Measurements from ENCODE around the gene AGK.

The AGK gene, protein sequence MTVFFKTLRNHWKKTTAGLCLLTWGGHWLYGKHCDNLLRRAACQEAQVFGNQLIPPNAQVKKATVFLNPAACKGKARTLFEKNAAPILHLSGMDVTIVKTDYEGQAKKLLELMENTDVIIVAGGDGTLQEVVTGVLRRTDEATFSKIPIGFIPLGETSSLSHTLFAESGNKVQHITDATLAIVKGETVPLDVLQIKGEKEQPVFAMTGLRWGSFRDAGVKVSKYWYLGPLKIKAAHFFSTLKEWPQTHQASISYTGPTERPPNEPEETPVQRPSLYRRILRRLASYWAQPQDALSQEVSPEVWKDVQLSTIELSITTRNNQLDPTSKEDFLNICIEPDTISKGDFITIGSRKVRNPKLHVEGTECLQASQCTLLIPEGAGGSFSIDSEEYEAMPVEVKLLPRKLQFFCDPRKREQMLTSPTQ

GRCh38 chr7:141551094-141551781, at the start of gene AGK:
AGK (plus strand) TSS chr7:141551410; CDS start chr7:141555467, 4,057 bp downstream.
- DNase-seq, result peak; percentile 81

- no peak for DNase-seq
Observed at GRCh38 chr7:141501451-141501850, 49.8 kb upstream of the AGK start.

- no peak for DNase-seq
Observed at GRCh38 chr7:141511316-141511675, 39.9 kb upstream of the AGK start.

DNA sequence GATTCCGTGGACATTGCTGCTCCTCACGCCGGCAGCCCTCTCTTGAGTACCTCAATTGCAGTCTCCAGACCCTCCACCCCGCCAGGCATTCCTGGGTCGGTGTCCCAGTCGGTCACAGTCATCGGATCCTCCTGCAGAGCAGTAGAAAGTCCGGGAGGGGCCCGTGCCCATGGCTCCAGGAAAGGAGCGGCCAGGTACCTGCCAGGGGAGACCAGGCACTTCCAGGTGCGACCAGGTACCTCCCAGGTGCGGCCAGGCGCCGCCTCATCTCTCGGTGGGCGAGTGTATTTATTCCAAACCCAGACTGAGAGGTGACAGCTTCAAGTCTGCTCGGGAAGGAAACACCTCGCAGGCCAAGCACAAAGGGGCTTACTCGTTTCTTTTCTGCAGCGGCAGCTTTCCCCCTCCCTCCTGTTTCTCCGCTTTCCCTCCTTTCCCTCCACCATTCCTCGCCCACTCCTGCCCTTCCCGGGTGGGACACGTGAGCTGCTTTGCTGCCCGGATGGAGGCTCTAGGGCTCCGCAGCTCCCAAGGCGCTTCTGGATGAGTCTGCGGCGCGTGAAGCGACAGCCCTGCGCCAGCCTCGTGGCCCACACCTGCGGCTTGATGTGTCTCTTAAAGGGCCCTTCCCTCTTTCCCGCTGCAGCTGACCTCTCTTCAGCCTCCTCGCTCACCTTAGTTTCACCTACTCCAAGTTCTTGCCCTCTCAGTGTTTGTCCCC, 39.4 kb upstream of the AGK start:
- DNase-seq, result no peak

- DNase-seq, result no peak
Observed at GRCh38 chr7:141512597-141512996, 38.6 kb upstream of the AGK start.

DNA sequence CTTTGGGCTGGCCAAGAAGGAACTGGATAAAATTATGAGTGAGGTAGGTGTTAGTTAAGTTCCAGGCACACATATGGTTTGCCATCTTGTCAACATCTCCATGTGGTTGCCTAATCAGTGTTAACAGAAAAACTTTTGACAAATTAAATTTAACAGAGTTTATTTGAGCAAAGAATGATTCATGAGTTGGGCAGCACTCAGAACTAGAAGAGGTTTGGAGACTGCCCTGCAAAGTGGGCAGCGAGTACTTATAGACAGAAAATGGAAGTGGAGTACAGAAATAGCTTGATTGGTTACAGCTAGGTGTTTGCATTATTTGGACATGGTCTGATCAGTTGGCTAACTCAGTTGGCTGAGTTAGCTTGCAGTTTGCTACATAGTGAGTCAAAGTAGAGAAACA, 37.5 kb upstream of the AGK start:
- DNase-seq, result no peak

- DNase-seq, result no peak
Observed at GRCh38 chr7:141515941-141516340, 35.3 kb upstream of the AGK start.

DNA sequence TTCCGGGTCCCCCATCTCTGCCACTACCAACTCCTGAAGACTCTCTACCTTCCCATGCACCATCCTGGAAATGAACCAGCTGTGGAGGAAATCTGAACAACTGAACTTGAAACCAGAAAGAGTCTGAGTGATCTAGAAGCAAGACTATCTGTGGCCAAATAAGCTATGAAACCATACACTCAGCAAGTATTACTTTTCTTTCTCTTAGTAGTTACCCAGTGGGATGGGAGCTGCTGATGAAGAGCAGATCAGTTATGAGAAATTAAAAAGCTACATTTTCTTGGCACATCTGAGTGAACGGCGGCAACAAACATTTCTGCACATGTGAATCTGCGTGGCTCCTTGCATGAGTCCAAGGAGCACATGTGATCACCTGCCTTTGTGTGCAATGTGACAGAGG, 31.6 kb upstream of the AGK start:
- DNase-seq, result no peak

- DNase-seq, result no peak
Observed at GRCh38 chr7:141522657-141523342, 28.4 kb upstream of the AGK start.

GRCh38 chr7:141525973-141526514, 25.2 kb upstream of the AGK start:
- no peak for DNase-seq

DNA sequence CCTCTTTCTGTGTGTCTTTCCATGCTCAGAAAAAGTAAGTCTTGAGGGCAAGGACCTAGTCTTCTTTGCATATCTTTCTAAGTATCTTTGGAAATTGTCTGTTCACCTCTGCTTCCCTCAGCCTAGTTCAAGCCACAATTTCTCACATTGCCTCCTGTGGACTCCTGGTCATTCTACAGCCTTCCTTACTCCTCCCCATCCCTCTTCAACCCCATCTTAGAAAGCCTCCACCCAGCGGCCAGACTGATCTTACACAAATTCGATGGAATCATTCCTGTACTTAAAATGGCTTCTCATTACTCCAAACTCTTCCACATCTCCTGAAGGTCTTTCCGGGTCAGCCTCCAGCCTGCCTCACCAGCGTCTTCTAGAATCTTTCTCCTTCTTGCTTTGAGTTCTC, 24.1 kb upstream of the AGK start:
- no peak for DNase-seq

GRCh38 chr7:141528399-141528798, 22.8 kb upstream of the AGK start:
- no peak for DNase-seq

GRCh38 chr7:141533149-141533949, 17.9 kb upstream of the AGK start:
- DNase-seq, result peak; percentile 58

DNA sequence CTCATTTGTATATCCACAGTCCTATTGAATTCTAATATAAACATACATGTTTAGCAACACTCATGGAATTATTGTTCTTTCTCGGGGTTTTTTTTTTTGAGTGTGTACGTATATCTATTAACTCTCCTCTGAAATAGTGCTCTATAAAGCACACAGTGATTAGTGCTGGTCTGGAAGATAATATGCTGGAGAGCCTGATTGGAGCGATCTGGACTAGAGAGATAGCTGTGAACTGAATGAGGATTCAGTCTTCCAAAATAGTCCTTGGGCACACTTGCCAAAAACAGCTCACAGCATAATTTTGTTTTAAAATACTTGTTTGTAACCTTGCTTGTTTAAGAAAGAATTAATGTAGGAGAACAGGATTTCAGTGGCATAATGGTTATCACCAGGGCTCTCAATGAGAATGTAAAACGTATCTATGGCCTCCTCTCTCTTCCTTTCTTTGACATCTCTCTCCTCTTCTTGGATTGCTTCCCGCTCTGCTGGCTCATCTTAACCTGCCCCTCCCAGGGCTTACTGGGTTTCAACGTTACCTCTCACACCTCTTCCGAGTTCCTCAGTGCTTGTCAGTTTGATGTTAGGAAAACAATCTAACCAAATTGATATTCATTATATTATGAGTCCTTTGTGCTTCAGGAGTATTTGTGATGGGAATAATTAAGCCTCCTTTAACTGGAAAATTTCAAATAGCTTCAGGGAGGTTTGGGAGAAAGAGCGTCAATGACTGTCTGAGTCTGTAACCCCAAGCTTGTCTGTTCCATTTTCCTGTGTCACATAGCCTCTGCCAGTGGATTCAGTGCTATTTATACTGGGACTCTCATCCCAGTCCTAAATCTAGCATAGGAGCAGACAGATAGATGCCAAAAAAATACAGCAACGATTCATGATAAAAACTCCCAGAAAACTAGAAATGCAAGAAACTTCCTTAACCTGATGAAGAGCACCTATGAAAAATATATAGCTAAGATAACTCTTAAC, 16.2 kb upstream of the AGK start:
- DNase-seq, result no peak

DNA sequence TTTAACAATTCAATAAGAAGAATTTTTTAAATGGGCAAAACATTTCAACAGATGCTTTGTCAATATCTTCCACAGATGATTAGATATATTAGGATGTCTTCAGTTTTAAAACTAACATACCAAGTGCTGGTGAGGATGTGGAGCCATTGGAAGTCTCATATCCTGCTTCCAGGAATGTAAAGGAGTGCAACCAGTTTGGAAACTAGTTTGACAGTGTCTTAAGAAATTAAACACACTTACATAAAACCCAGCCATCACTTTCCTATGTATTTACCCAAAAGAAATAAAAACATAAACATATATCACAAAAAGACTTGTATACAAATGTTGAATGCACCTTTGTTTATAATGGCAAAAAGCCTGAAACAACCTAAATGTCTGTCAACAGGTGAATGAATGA, 13.3 kb upstream of the AGK start:
- no peak for DNase-seq

DNA sequence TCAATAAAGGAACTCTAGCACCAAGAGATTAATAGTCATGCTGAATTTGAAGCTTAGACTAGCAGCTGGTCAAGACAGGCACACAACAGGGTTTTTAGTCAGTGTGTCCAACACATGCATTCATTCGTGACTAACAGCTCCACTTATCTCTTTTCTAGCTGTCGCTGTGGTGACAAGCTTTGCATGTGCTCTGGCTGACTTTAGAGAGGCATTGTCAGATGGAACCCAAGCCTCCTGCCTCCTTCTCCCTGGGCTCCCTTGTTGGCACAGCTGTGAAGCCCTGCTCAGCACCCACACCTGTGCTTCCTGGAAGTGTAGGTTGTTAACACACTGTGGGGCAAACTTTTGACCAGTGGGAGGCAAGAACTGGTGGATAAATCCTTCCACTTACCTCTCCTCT, 9.8 kb upstream of the AGK start:
- no peak for DNase-seq

DNA sequence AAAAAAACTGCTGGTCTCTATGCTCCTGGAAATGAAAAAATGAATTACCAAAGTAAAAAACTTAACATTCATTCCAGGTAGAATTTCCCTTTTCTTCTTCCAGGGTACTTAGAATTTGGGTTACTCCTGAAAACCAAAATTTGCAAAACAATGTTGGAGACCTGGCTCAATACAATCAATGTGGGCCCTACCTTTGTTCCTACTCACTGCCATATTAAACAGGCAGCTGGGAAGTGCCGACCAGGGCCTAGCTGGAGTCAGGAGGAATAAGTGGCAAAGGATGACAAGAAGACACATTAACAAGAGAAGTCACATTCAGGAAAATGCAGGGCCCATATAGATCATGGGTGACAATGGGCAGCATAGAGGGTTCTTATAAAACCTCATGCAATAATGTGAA, 6.4 kb upstream of the AGK start:
- no peak for DNase-seq

- DNase-seq, result no peak
Observed at GRCh38 chr7:141549582-141549981, 1.6 kb upstream of the AGK start.

- no peak for DNase-seq
Observed at GRCh38 chr7:141550386-141551093, 670 bp upstream of the AGK start.

DNA sequence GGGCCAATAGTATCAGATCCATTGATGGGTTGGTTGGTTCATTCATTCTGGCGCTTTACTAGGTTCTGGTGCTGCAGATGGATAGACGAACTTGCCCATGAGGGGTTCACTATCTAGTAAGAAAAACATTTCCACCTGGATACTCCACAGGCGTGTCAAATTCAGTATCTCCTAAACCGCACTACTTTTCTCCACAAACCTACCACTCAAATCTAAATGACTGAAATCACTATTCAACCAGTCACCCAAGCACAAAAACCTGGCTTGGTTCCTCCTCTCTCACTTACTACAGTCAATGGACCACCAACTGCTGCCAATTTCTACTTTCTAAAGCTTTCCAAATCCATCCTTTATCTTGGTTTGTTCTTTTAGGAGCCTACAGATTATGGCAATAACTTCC, 572 bp downstream of the AGK start:
- DNase-seq, result no peak
